Psoas muscle (tissue), 8 donors: ENCODE data around the gene DNAH11. TPM values are rescaled to one million over a fixed set of nuclear protein-coding genes. Genes with fewer than 3 reads are reported as not detected.

Experiments
- ATAC-seq, 4 donors: fragments of 200-7000 bp; cut with Tn5 transposase; one replicate each; pipeline ENCODE4 v1.9.1; 2020; ENCODE audit warnings: moderate library complexity in 3 of 4, mild to moderate bottlenecking in 2 of 4
- DNase-seq, 2 donors: peaks; one replicate each; pipeline ENCODE4 v3.0.0-alpha.2; 2020
- H3K27ac ChIP-seq: fragments of 200-600 bp; one replicate; pipeline ENCODE4 v1.8.0; 2022
- H3K27me3 ChIP-seq, 3 donors: fragments of 200-600 bp in 1 of 3; one replicate each; pipeline versions ENCODE4 v1.6.1 to v1.8.0; 2013 to 2022; ENCODE audit warnings: low read length in 2 of 3, mild to moderate bottlenecking in 2 of 3, moderate library complexity in 1 of 3; ENCODE audit not compliant: insufficient read depth in 3 of 3
- H3K36me3 ChIP-seq, 2 donors: fragments of 200-600 bp in 1 of 2; one replicate each; pipeline versions ENCODE4 v1.6.1 to v1.8.0; 2013 to 2022; ENCODE audit warnings: low read depth in 1 of 2, mild to moderate bottlenecking in 1 of 2, moderate library complexity in 1 of 2; ENCODE audit not compliant: insufficient read depth in 1 of 2
- H3K4me1 ChIP-seq: fragments of 200-600 bp; one replicate; pipeline ENCODE4 v1.8.0; 2022
- H3K4me3 ChIP-seq: fragments of 200-600 bp; one replicate; pipeline ENCODE4 v1.8.0; 2022; ENCODE audit warnings: mild to moderate bottlenecking
- H3K9me3 ChIP-seq: fragments of 200-600 bp; one replicate; pipeline ENCODE4 v1.8.0; 2022
- CTCF ChIP-seq: fragments of 200-600 bp; IDR thresholded peaks from one replicate; pipeline ENCODE4 v1.8.0; 2022; ENCODE audit warnings: antibody characterized with exemption
- WGBS, 3 donors: extraction: QIAGEN DNeasy Blood & Tissue Kit; methylation state at CpG; one replicate each; pipeline versions ENCODE4 v1.1.6 to v1.1.7; 2013; 5-methylcytosine and 5-hydroxymethylcytosine counted together
- intact Hi-C, 2 donors: fragments of 100-400 bp; cut with DNase I; formaldehyde crosslinking; loops; one replicate each; pipeline versions ENCODE4 v1.11.0 to v1.14.2; 2022
- polyA plus RNA-seq, 3 donors: library from polyadenylated mRNA; stranded (reverse); fragments of 200-250 nt; gene quantifications; one replicate each; pipeline ENCODE4 v1.2.3, GENCODE V29; 2013
- total RNA-seq, 4 donors: library from RNA; stranded (reverse); fragmentation: NEBNext Ultra II Directional in 2 of 4; extraction: Animal tissue kit (Norgen Biotek cat#: 25700) in 2 of 4; gene quantifications; one replicate each; pipeline versions ENCODE4 v1.2.1 to v1.2.4, GENCODE V29; 2021 to 2023
- donor health status: healthy with polysubstance abuse.
- donor health status: DM: no; HTN: no; CAD: no; lungs with moderate emphysema.
- donor health status: Bipolar disorder and iron deficiency.
- donor health status: healthy.
- donor health status: DM: yes; HTN: yes; CAD: no.
- donor health status: DM: no; HTN: no; CAD: no.
- donor health status: DM: no; HTN: no; CAD: no.
- donor health status: DM: yes; HTN: yes; CAD: no.

Gene DNAH11
- total and polyA plus RNA-seq, 7 donors, result 0.01 to 0.93 (median 0.28) TPM

- Histone ChIP-seq H3K4me3 (no peak overlapping the region), H3K36me3 (no peaks in the 10 kb centered on the region), H3K27me3 (no peaks in the 10 kb centered on the region), H3K27ac (no peak overlapping the region), H3K4me1 (no peaks in the 10 kb centered on the region), H3K9me3 (no peaks in the 10 kb centered on the region)
- ATAC-seq, result no peak
- intact Hi-C loops, result loop anchor here in 1 of 2 donors (5.0 kb wide), 1 partner anchor 35 kb away; no protein-coding TSS in a partner anchor
- DNase-seq, result no peak
- no peak for TF ChIP-seq CTCF
- WGBS, 3 donors, result 67 to 76% (median 74%) methylated on average over 3 of the region's 3 CpGs
Measured at GRCh38 chr7:21947056-21947455, 404.2 kb downstream of the DNAH11 start.

DNA sequence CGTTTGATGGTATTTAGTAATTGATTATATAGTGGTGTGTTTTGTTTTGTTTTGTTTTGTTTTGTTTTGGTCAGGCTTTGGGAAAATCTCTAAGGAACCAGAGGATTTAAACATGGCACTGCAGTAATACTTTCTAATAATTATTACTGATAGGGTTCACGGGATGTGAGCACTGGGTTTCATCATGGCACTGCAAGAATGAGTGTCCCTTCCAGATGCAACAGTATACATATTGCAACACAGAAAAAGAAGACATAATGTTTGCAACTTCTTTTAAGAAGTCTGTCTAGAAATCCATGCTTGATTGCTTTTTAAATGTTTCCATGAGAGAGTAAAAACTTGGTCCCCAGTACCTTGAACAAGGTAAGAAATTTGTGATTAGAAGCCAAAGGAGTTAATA is 405.1 kb downstream of the DNAH11 start:
- ATAC-seq, result no peak
- no peak for TF ChIP-seq CTCF
- no peak overlapping the region for H3K27ac ChIP-seq
- DNase-seq, result no peak
- no peaks in the 10 kb centered on the region for H3K36me3 ChIP-seq
- H3K9me3 ChIP-seq, result no peaks in the 10 kb centered on the region
- no peak overlapping the region for H3K4me3 ChIP-seq
- 49 to 84% (median 56%) methylated on average over 2 of the region's 2 CpGs for WGBS, 3 donors
- intact Hi-C loops, result loop anchor here in 1 of 2 donors (5.0 kb wide), 1 partner anchor 36 kb away; no protein-coding TSS in a partner anchor
- H3K4me1 ChIP-seq, result no peaks in the 10 kb centered on the region
- H3K27me3 ChIP-seq, result no peaks in the 10 kb centered on the region

- Histone ChIP-seq H3K4me1 (peaks cover 1% of the 10 kb centered on the region), H3K9me3 (no peaks in the 10 kb centered on the region), H3K27ac (no peak overlapping the region), H3K4me3 (no peak overlapping the region), H3K27me3 (no peaks in the 10 kb centered on the region), H3K36me3 (no peaks in the 10 kb centered on the region)
- WGBS, 3 donors, result 69 to 83% (median 78%) methylated on average over 2 of the region's 2 CpGs
- ATAC-seq (no peak), DNase-seq (no peak)
- intact Hi-C loops, result loop anchor here in 1 of 2 donors (5.0 kb wide), 1 partner anchor 36 kb away; no protein-coding TSS in a partner anchor
- TF ChIP-seq CTCF, result no peak
Measured at GRCh38 chr7:21948364-21948763, 405.5 kb downstream of the DNAH11 start.

DNA sequence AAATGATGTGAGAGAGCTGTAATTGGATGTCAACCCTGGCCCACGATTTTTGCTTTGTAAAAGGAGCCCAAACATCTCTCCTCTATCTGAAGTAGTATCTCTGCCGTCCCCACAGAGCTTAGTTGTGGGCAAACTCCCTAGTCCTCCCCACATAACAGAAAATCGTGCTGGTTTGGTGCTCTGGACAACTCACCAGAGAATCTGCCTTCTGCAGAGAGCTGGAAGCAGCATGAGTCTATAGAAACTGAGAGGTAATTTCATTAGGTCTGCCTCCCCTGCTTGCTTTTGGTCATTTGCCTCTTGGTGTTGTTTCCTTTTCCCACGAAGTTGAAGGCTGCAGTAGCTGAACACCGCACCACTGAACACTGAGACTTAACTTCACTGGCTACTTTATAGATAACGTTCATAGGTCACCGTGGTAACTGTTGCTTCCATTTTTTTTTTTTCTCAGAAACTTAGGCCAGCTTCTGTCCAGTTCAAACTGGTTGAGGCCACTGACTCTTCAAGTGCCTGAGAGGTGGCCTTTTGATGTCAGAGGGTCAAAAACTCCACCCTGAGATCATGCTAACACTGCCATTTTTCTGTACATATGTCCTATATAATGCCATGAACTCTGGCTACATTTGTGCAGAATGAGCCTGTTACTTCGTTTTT is 406.2 kb downstream of the DNAH11 start:
- no peak for DNase-seq
- no peaks in the 10 kb centered on the region for H3K9me3 ChIP-seq
- ATAC-seq, result no peak
- H3K27me3 ChIP-seq, result no peaks in the 10 kb centered on the region
- H3K4me1 ChIP-seq, result peaks cover 8% of the 10 kb centered on the region
- WGBS, 3 donors, result 51 to 57% (median 51%) methylated on average over 8 of the region's 8 CpGs
- no peak overlapping the region for H3K4me3 ChIP-seq
- no peak for TF ChIP-seq CTCF
- intact Hi-C loops, result loop anchor here in 1 of 2 donors (5.0 kb wide), 1 partner anchor 37 kb away; no protein-coding TSS in a partner anchor
- H3K36me3 ChIP-seq, result no peaks in the 10 kb centered on the region
- no peak overlapping the region for H3K27ac ChIP-seq

Other genes starting within 250 kb of the DNAH11 start
- gene SP4, start 115.0 kb upstream of the DNAH11 start, total RNA-seq, result 1 to 10 TPM; 5.4 to 7.4 (median 6.5) TPM
- 1 to 10 TPM; 1.5 to 5.8 (median 3.0) TPM for gene SP4, start 115.0 kb upstream of the DNAH11 start, polyA plus RNA-seq